Measurements from ENCODE around the gene GAB1.
A peak's percentile ranks its signal among the peaks of the same experiment; 100 is the strongest.

GAB1 gene

DNA sequence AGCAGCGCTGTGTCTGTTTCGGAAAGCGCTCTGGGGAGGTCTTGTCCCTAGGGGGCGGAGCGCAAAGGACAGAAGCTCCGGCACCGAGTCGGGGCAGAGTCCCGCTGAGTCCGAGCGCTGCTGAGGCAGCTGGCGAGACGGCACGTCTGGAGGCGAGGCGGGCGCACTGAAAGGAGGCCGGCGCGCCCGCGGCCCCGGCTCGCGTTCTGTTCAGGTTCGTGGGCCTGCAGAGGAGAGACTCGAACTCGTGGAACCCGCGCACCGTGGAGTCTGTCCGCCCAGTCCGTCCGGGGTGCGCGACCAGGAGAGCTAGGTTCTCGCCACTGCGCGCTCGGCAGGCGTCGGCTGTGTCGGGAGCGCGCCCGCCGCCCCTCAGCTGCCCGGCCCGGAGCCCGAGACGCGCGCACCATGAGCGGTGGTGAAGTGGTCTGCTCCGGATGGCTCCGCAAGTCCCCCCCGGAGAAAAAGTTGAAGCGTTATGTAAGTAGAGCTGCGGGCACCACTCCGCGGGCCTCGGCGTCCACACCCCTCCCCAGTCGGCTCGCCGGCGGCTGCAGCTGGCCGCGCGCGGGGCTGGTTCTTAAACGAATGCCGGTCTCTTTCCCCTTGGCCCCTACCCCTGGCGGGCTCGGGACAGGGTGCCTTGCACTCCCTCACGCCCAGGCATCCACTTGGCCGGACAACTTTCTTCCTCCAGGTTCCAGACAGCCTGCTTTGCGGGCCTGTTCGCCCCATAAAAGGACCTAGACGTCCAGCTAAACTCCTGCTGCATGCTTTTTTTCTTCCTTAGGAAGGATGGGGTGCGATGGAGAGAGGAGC, at the start of gene GAB1:
TSS of gene GAB1 (plus strand) at position 96 of the 819 bp plus-strand sequence. CDS start at position 409, 313 bp downstream.
- DNase-seq = peak; percentile 6

DNA sequence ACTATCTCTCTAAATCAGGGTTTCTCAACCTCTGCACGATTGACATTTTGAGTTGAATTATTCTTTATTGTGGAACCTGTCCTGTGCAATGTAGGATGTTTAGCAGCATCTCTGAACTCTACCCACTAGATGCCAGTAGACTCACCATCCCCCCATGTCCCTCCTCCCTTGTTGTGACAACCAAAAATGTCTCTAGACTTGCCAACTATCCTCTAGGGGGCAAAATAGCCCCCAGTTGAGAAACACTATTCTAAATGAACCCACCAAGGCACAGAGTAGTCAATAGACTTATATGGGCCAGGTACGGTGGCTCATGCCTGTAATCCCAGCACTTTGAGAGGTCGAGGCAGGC, 49.1 kb upstream of the GAB1 start:
- no peak for DNase-seq

GRCh38 chr4:143288171-143288570, 48.5 kb upstream of the GAB1 start:
- DNase-seq = no peak

GRCh38 chr4:143289370-143289769, 47.3 kb upstream of the GAB1 start:
- no peak for DNase-seq

DNA sequence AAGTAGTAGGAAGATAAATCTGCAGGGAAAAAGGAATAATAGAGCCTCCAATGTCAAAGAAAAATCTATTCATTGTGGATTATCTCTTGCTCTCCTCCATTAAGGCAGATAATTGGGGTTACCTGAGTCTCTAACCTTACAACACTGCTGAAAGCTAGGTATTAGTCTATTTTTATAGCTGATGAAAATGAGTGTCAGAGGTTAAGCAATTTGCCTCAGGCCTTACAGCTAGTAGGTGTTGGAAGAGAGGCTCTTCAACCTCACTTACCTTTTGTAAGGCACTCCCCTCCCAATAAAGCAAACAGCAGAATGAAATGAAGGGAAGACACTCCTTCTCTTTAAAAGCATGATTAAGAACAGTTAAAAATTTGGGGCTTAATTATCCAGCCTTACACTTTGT, 45.4 kb upstream of the GAB1 start:
- no peak for DNase-seq

GRCh38 chr4:143292858-143293257, 43.8 kb upstream of the GAB1 start:
- DNase-seq = no peak

- DNase-seq = no peak
Measured at GRCh38 chr4:143294310-143294709, 42.4 kb upstream of the GAB1 start.

GRCh38 chr4:143294710-143295275, 41.9 kb upstream of the GAB1 start:
- no peak for DNase-seq

GRCh38 chr4:143296397-143297067, 40.1 kb upstream of the GAB1 start:
- no peak for DNase-seq

DNA sequence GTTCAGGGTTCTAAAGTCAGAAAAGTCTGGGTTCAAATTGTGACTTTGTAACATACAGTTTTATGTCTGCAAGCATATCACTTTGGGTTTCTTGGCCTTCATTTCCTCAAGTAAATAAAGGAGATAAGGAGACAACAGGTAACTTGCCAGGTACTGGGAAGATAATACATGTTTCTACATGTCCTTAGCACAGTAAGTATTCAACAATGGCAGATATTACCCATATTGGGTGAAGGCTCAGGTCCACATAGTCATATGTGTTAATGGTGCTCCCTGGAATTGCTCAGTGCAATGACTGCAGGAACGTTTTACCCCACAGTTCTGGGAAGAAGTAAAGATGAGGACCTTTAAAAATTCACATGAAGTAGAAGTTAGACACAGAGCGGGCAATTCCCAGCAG, 35.8 kb upstream of the GAB1 start:
- no peak for DNase-seq

DNA sequence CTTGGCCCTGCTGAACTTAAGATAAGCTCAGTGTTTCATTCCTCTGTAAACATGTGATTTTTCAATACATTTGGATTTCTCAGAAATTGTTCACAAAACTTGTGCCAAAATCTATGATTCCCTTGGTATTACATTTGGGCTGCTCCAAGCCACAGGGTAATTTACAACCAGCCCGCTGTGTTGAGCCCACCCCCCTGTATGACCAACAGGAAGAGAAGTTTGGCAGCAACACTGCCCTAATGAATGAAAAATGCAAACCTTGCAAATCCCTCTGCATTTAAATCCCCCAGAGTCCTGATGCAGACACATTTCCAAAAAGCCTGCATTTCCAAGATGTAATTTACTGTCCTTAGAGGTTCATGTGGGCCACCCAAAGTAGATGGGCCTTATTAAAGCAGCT, 34.1 kb upstream of the GAB1 start:
- no peak for DNase-seq

- no peak for DNase-seq
Measured at GRCh38 chr4:143306788-143307187, 29.9 kb upstream of the GAB1 start.

- DNase-seq = no peak
Measured at GRCh38 chr4:143307531-143307930, 29.1 kb upstream of the GAB1 start.

DNA sequence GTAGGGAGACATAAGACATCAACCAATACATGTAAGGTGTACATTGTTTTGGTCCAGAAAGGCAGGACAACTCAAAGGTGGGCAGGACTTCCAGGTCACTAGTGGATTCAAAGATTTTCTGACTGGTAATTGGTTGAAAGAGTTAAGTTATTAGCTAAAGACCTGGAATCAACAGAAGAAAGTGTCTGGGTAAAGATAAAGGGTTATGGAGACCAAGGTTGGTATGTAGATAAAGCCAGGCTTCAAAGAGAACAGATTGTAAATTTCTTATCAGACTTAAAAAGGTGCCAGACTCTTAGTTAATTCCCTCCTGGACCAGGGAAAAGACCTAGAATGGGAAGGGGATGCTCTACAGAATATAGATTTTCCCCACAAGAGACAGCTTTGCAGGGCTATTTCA, 28.3 kb upstream of the GAB1 start:
- DNase-seq = no peak

DNA sequence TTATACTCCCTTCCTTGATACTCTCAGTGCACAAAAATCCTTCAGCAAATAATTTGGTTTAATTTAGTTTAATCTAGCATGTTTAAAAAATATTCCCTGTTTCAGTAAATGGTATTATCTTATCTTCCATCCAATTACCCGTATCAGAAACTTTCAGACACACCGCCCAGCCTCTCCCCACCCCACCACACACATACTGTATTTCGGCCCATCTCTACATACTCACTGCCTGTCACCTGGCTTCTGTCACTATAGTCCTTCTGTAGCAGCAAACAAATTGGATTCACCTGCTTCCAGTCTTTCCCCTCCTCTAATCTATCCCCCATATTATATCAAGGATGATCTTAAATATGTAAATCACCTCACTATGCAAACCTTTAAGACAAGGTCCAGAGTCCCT, 24.8 kb upstream of the GAB1 start:
- DNase-seq = no peak

GRCh38 chr4:143313521-143313920, 23.2 kb upstream of the GAB1 start:
- DNase-seq = no peak

- DNase-seq = no peak
Measured at GRCh38 chr4:143313996-143314395, 22.7 kb upstream of the GAB1 start.

DNA sequence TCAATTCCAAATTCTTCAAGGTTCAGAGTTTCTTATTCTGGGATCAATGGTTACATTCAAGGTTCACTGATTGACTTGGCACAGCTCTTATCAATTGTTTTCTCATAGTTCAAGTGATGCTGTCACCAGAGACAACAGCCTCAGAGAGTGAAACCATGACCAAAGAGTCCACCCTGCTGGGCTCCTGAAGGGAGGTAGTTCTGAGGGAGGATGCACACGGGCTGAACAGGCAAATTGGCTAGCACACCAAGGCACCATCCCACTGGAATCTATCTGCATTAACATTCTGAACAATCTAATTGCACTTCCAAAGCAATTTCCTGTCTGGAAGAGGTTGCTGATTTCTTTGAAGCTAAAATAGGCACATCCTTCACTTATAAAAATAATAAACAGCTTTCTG, 16.6 kb upstream of the GAB1 start:
- DNase-seq = no peak

GRCh38 chr4:143326735-143327134, 9.9 kb upstream of the GAB1 start:
- DNase-seq = no peak

DNA sequence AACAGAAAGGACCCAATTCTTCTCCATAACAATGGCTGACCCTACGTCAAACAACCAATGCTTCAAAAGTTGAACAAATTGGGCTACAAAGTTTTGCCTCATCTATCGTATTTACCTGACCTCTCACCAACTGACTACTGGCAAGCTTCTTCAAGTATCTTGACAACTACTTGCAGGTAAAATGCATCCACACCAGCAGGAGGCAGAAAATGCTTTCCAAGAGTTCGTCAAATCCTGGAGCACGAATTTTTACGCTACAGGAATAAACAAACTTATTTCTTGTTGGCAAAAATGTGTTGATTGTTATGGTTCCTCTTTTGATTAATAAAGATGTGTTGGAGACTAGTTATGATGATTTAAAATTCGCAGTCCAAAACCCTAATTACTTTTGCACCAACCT, 6.7 kb upstream of the GAB1 start:
- DNase-seq = no peak

DNA sequence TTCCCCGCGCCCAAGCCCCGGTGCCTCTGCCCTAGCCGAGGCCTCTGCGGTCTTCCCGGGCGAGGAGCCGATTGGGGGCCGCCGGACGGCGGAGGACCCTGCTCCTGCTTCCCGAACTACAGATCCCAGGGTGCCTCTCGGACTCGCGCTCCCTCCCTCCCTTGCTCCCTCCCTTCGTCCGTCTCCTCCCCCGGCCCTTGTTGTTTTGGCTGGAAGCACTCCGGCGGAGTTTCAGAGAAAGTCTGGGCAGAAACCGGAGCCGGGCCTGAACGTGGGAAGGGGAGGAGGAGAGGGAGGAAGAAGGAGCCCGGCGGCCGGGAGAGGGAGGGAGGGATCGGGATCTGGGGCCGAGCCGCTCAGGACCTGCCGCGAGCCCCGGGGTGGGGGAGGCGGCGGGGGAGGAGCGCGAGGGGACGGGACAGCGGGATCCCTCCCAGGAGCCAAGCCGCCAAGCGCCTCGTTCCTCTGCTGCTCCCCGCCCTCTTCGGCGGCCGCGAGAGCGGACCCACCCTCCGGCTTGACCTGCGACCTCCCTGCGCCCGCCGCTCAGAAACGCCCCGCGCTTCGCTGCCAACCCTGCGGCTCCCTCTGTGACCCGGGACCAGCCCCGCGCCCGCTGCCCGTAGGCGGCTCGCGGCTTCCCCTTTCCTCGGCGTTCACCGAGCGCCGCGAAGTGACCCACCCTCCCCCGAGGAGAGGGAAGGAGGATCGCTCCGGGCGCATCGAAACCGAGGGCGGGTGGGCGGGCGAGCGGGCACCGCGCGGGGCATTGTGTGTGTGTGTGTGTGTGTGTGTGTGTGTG, 496 bp upstream of the GAB1 start:
- DNase-seq = no peak

GRCh38 chr4:143337600-143338287, 1.1 kb downstream of the GAB1 start:
- no peak for DNase-seq

GRCh38 chr4:143338313-143338712, 1.6 kb downstream of the GAB1 start:
- no peak for DNase-seq
